Right lobe of liver (tissue), 6 donors: Measurements from ENCODE around the gene CRTC1. TPM values are rescaled to one million over a fixed set of nuclear protein-coding genes. Genes with fewer than 3 reads are reported as not detected.

Experiments
- ATAC-seq, 4 donors: fragments of 200-7000 bp; cut with Tn5 transposase; one replicate each; pipeline ENCODE4 v1.9.1; 2020; ENCODE audit warnings: mild to moderate bottlenecking in 4 of 4, moderate library complexity in 4 of 4
- DNase-seq, 3 donors: peaks; one replicate each; pipeline ENCODE4 v3.0.0-alpha.2; 2020
- H3K27ac ChIP-seq, 3 donors: fragments of 200-600 bp; one replicate each; pipeline ENCODE4 v1.8.0; 2022
- H3K27me3 ChIP-seq, 2 donors: fragments of 200-600 bp; one replicate each; pipeline ENCODE4 v1.8.0; 2022
- H3K36me3 ChIP-seq, 4 donors: fragments of 200-600 bp; sonication (generic) in 1 of 4; one replicate each; pipeline versions ENCODE4 v1.5.1 to v1.8.0; 2017 to 2022; ENCODE audit warnings: control low read depth in 1 of 4
- H3K4me1 ChIP-seq, 4 donors: fragments of 200-600 bp; sonication (generic) in 1 of 4; one replicate each; pipeline versions ENCODE4 v1.5.1 to v1.8.0; 2017 to 2022; ENCODE audit warnings: control low read depth in 1 of 4
- H3K4me3 ChIP-seq, 3 donors: fragments of 200-600 bp; one replicate each; pipeline ENCODE4 v1.8.0; 2022
- H3K9me3 ChIP-seq, 4 donors: fragments of 200-600 bp; sonication (generic) in 1 of 4; one replicate each; pipeline versions ENCODE4 v1.5.1 to v1.8.0; 2017 to 2022; ENCODE audit warnings: control low read depth in 1 of 4
- CTCF ChIP-seq, 4 donors: fragments of 200-600 bp in 3 of 4; fragments of 450-650 bp in 1 of 4; IDR thresholded peaks; one replicate each; pipeline versions ENCODE4 v1.5.1 to v1.8.0; 2016 to 2022; ENCODE audit warnings: antibody characterized with exemption in 4 of 4, mild to moderate bottlenecking in 2 of 4
- POLR2A ChIP-seq: fragments of 450-650 bp; IDR thresholded peaks from one replicate; pipeline ENCODE4 v1.6.1; 2017; ENCODE audit warnings: antibody characterized with exemption, mild to moderate bottlenecking
- WGBS: methylation state at CpG from one replicate; pipeline ENCODE4 v1.1.6; 2018; ENCODE audit warnings: low coverage, low lambda C conversion rate; ENCODE audit not compliant: insufficient coverage; ENCODE audit errors: missing lambda C conversion rate; 5-methylcytosine and 5-hydroxymethylcytosine counted together
- intact Hi-C, 2 donors: fragments of 100-400 bp; cut with DNase I; formaldehyde crosslinking; loops; one replicate each; pipeline versions ENCODE4 v1.11.2 to v1.14.1; 2022
- total RNA-seq, 6 experiments: library from RNA; depleted of rRNA in 2 of 6; stranded (reverse); fragments of >200 nt in 2 of 6; fragmentation: NEBNext Ultra II Directional in 3 of 6; extraction: Animal tissue kit (Norgen Biotek cat#: 25700) in 3 of 6; gene quantifications; one replicate each; pipeline versions ENCODE4 v1.1.0 to v1.2.4, GENCODE V29; 2016 to 2023
- donor health status: DM: no; HTN: yes; CAD: no.
- donor health status: DM: no; HTN: no; CAD: no.
- donor health status: DM: no; HTN: no; CAD: no.
- donor health status: DM: no; HTN: yes; CAD: no.
- donor health status: DM: no; HTN: yes; CAD: no.

CRTC1 gene
- total RNA-seq, 6 experiments from 2014 or later = 1.7 to 7.2 (median 4.9) TPM

- no peak for TF ChIP-seq CTCF (IDR thresholded peaks at IDR 0.05)
- TF ChIP-seq POLR2A = no peak
- 81% methylated on average over 2 of the region's 6 CpGs for WGBS
- H3K4me1 ChIP-seq = no peaks in the 10 kb centered on the region
- no peak overlapping the region for H3K27ac ChIP-seq
- no peaks in the 10 kb centered on the region for H3K9me3 ChIP-seq
- H3K4me3 ChIP-seq = no peak overlapping the region
- no peaks in the 10 kb centered on the region for H3K36me3 ChIP-seq
- H3K27me3 ChIP-seq = no peaks in the 10 kb centered on the region
- intact Hi-C loops = no loop called here
- no peak for ATAC-seq
- DNase-seq = no peak
These were observed 33.4 kb downstream of the CRTC1 start for GRCh38 chr19:18716857-18717256.

GRCh38 chr19:18717601-18718000, 34.1 kb downstream of the CRTC1 start:
- TF ChIP-seq POLR2A (no peak), CTCF (IDR thresholded peaks at IDR 0.05) (no peak)
- Histone ChIP-seq H3K4me3 (no peak overlapping the region), H3K27ac (no peak overlapping the region), H3K27me3 (no peaks in the 10 kb centered on the region), H3K9me3 (no peaks in the 10 kb centered on the region), H3K36me3 (no peaks in the 10 kb centered on the region), H3K4me1 (no peaks in the 10 kb centered on the region)
- ATAC-seq (no peak), DNase-seq (no peak)
- WGBS = 80% methylated on average over 4 of the region's 10 CpGs
- intact Hi-C loops = no loop called here

DNA sequence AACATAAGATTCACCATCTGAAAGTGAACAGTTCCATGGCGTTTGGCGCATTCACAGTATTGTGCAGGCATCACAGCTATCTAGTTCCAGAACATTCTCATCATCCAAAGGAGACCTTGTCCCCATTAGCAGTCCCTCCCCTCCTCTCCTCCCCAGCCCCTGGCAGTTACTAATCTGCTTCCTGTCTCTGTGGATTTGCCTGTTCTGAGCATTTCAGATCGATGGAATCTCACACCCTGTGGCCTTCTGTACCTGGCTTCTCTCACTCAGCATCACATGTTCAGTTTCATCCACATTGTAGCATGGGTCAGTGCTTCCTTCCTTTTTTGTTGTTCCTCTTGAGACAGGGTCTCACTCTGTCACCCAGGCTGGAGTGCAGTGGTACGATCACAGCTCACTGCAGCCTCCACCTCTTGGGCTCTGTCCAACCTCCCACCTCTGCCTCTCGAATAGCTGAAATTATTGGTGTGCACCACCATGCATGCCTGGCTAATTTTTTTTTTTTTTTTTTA, 34.6 kb downstream of the CRTC1 start:
- H3K9me3 ChIP-seq = no peaks in the 10 kb centered on the region
- no peaks in the 10 kb centered on the region for H3K4me1 ChIP-seq
- ATAC-seq = no peak
- H3K4me3 ChIP-seq = no peak overlapping the region
- no peak for DNase-seq
- no peak overlapping the region for H3K27ac ChIP-seq
- intact Hi-C loops = no loop called here
- H3K36me3 ChIP-seq = no peaks in the 10 kb centered on the region
- TF ChIP-seq POLR2A (no peak), CTCF (IDR thresholded peaks at IDR 0.05) (no peak)
- 79% methylated on average over 5 of the region's 5 CpGs for WGBS
- H3K27me3 ChIP-seq = no peaks in the 10 kb centered on the region

DNA sequence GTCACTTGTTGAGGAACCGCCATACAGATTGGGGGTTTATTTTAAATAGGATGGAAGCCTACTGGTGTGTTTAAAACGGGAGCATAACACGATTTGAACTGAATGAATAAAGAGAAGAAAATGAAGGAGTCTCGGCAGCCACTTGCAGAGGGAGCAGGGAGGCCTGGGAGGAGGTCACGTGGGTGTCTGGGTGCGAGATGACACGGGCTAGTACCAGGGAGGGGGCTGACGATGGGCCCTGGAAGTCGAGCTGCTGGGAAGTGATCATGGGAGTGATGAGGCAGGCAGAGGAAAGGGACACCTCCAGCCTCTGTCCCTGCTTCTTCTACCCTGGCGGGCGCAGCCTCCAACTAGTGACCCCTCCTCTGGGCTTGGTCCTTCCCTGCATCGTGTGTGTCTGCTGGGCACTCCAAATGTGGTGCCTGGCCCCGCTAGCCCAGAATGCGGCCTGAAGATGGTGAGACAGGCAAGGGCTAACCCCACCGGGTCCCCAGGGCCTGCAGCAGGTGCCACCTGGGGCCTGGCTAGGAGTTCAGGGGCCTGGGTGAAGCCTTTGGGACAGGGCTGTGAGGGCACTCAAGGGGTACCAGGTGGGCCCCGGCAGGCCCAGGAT, 35.5 kb downstream of the CRTC1 start:
- WGBS = 79% methylated on average over 7 of the region's 16 CpGs
- Histone ChIP-seq H3K27ac (no peak overlapping the region), H3K27me3 (no peaks in the 10 kb centered on the region), H3K4me1 (no peaks in the 10 kb centered on the region), H3K4me3 (no peak overlapping the region), H3K36me3 (no peaks in the 10 kb centered on the region), H3K9me3 (no peaks in the 10 kb centered on the region)
- TF ChIP-seq CTCF (IDR thresholded peaks at IDR 0.05) (no peak), POLR2A (no peak)
- DNase-seq (no peak), ATAC-seq (no peak)
- intact Hi-C loops = no loop called here
